ENCODE data around the gene IL2RA.
"Not testable (repeated sequence)": the region's sequence is repeated elsewhere in the genome, so short reads cannot be mapped to it uniquely, and the experiment has no call there.

Gene IL2RA

GRCh38 chr10:5976512-5977470 lies 85.4 kb downstream of the IL2RA start:
- DNase-seq = no peak

- no peak for DNase-seq
These were observed 86.3 kb downstream of the IL2RA start for GRCh38 chr10:5975641-5976473.

- no peak for DNase-seq
These were observed 89.1 kb downstream of the IL2RA start for GRCh38 chr10:5973069-5973468.

- DNase-seq = no peak
These were observed 90.3 kb downstream of the IL2RA start for GRCh38 chr10:5971886-5972285.

- DNase-seq = no peak
These were observed 90.8 kb downstream of the IL2RA start for GRCh38 chr10:5971315-5971832.

GRCh38 chr10:5970527-5970926 lies 91.6 kb downstream of the IL2RA start:
- no peak for DNase-seq

- no peak for DNase-seq
These were observed 92.1 kb downstream of the IL2RA start for GRCh38 chr10:5970066-5970465.

GRCh38 chr10:5968681-5969453 lies 93.3 kb downstream of the IL2RA start:
- no peak for DNase-seq

- DNase-seq = no peak
These were observed 94.0 kb downstream of the IL2RA start for GRCh38 chr10:5968037-5968680.

GRCh38 chr10:5965266-5965665 lies 96.9 kb downstream of the IL2RA start:
- no peak for DNase-seq

GRCh38 chr10:5964736-5965135 lies 97.4 kb downstream of the IL2RA start:
- DNase-seq = no peak

GRCh38 chr10:5963591-5963990 lies 98.6 kb downstream of the IL2RA start:
- no peak for DNase-seq

GRCh38 chr10:5963071-5963470 lies 99.1 kb downstream of the IL2RA start:
- DNase-seq = no peak

- DNase-seq = not testable (repeated sequence)
These were observed 99.7 kb downstream of the IL2RA start for GRCh38 chr10:5962358-5962940.

- DNase-seq = no peak
These were observed 100.6 kb downstream of the IL2RA start for GRCh38 chr10:5961405-5962100.

- DNase-seq = not testable (repeated sequence)
These were observed 101.2 kb downstream of the IL2RA start for GRCh38 chr10:5960973-5961275.

Measured in NCI-H1436 (cell line).